HG03095 (cell line): ENCODE measurements around the gene B3GALNT1.

ENCODE experiments used
- ATAC-seq: cut with Tn5 transposase; IDR thresholded peaks from one replicate; pipeline ENCODE4 v1.9.1; 2021; ENCODE audit warnings: moderate library complexity; ENCODE audit not compliant: unreplicated experiment

B3GALNT1 gene

GRCh38 chr3:161081633-161082032, 23.5 kb downstream of the B3GALNT1 start:
- ATAC-seq = peak; percentile 84

DNA sequence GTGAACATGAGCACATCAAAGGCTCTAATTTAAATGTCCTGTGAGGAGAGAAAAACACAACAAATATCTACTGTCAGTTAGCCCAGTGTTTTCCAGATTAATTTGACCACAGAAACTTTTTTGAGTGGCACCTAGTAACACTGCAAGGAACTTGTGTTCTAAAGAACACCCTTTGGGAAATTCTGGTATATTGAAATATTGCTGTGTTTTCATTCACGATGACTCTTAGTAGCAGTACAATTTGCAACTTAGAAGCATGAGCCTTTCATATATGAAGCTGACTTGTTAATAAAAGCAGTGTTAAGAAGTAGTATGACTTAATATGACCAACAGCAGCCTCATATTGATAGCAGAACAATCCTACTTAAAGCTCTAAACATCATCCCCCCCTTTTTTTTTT, 32.0 kb downstream of the B3GALNT1 start:
- no peak for ATAC-seq

DNA sequence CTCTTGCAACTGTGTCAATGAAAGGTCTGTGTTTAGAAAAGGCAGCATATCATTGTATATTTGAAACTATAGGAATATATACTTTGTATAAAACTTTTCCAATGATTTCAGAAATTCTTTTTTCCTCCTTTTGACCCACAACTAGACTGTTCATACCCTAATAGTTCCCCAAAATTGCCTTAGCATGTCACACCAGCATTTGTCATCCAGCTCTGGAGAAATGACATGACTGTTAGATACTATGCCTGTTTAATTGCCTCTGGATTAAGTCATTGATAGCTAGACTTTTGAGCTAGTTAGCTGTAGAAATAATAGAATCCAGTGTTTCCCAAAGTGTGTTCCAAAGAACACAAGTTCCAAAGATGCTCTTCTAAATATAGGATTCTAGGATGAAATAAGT, 32.4 kb downstream of the B3GALNT1 start:
- ATAC-seq = no peak

- ATAC-seq = no peak
Measured at GRCh38 chr3:161072211-161072621, 32.9 kb downstream of the B3GALNT1 start.

DNA sequence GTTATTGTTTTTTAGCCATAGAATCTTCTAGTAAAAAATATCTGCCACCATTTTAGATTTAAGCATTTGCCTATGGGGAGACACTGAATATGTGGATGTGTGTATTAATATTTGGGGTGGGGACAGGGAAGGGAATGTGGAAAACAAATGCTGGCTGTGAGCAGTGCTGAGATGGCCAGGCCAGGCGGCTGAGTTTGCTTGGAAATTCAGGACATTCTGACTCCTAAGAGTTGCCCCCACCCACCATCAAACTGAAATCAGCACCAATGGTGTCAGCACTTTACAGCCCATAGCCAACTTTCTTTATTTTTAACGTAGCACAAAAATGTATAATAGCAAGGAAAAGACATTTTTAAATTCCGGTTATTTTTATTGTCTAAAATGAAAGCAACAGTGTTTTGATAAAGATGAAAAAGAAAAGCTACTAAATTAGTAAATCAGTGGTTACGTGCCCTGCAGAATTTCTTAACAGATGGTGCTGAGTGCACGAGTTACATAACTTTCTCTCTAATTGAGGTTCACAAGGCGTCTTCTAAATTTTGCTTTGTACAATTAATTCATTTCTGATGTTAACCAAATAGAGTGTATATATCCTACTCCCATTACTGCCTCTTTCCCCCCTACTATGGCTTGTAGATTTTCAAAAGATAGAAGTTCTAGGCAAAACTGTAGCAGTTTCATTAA, 34.0 kb downstream of the B3GALNT1 start:
- no peak for ATAC-seq

- ATAC-seq = no peak
Measured at GRCh38 chr3:161070252-161070930, 34.8 kb downstream of the B3GALNT1 start.

DNA sequence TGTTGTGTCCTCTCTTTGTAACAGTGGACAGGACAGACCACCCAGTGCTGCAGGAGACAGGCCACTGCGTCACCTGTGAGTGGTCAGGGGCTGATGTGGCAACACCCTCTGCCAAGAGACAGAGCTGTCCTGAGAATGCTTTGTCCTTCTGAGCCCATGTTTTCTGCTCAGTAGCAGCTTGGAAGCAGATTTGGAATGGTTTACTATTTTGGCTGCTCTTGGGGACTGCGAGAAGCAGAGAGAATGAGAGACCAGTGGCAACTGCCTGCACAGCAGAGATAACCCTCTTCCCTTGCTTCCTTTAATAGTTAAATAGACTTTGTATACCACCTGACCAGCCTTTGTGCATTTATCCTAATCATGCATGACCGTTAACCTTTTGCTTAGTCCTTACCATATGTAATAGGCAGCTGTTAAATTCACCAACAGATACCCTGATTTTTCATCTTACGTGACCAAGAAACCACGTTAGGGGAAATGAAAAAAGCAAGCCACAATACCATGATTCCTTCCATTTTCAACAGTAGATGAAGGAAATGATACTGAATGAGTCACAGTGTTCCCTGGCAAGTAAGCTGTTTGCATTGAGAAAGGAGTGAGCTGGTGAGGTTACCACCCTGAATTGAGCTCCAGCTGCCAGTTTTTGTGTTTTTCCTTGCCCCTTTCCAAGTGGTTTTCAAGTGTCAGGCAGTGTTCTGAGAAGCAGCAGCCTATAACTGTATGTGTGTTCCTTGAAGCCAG, 35.5 kb downstream of the B3GALNT1 start:
- peak; percentile 97 for ATAC-seq

- no peak for ATAC-seq
Measured at GRCh38 chr3:161067335-161067734, 37.8 kb downstream of the B3GALNT1 start.

- ATAC-seq = no peak
Measured at GRCh38 chr3:161066930-161067329, 38.2 kb downstream of the B3GALNT1 start.

- no peak for ATAC-seq
Measured at GRCh38 chr3:161064413-161064812, 40.7 kb downstream of the B3GALNT1 start.

- no peak for ATAC-seq
Measured at GRCh38 chr3:161054860-161055604, 50.1 kb downstream of the B3GALNT1 start.

- ATAC-seq = no peak
Measured at GRCh38 chr3:161051856-161052255, 53.3 kb downstream of the B3GALNT1 start.

GRCh38 chr3:161050935-161051334, 54.2 kb downstream of the B3GALNT1 start:
- ATAC-seq = peak; percentile 78

- no peak for ATAC-seq
Measured at GRCh38 chr3:161049683-161050248, 55.4 kb downstream of the B3GALNT1 start.

GRCh38 chr3:161043336-161044035, 61.7 kb downstream of the B3GALNT1 start:
- ATAC-seq = peak; percentile 80

- ATAC-seq = peak; percentile 72
Measured at GRCh38 chr3:161042023-161042501, 63.1 kb downstream of the B3GALNT1 start.

- no peak for ATAC-seq
Measured at GRCh38 chr3:161038725-161039124, 66.4 kb downstream of the B3GALNT1 start.

- ATAC-seq = no peak
Measured at GRCh38 chr3:161035711-161036110, 69.4 kb downstream of the B3GALNT1 start.

DNA sequence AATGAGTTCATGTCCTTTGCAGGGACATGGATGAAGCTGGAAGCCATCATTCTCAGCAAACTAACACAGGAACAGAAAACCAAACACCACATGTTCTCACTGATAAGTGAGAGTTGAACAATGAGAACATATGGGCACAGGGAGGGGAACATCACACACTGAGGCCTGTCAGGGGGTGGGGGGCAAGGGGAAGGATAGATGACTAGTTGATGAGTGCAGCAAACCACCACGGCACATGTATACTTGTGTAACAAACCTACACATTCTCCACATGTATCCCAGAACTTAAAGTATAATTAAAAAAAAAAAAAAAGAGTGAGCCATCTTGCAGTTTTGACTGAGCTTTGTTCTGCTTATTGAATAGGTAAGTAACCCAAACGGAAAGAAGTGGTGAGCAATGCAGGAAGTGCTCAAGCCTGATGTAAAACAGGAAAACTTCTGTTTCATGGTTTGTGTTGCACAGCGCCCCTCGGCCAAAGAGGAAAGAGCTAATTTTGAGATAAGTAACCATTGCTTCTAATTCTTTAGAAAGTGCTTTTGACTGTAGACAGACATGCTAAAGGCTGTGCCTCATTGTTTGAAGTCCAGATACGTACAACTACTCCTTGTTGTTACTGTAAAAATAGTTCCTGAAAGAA, 70.1 kb downstream of the B3GALNT1 start:
- ATAC-seq = peak; percentile 95
